HPDE6-E6E7 (cell line): Measurements from ENCODE around the gene U2AF1L4.

Experiments
- DNase-seq: peaks from one replicate; pipeline ENCODE4 v3.0.0; 2011; ENCODE audit warnings: missing footprints; ENCODE audit errors: extremely low spot score

Gene U2AF1L4

GRCh38 chr19:35740423-35741202 lies 4.6 kb downstream of the U2AF1L4 start:
- DNase-seq: peak; percentile 99

- no peak for DNase-seq
Observed at GRCh38 chr19:35740108-35740422, 5.2 kb downstream of the U2AF1L4 start.

- no peak for DNase-seq
Observed at GRCh38 chr19:35739275-35740107, 5.7 kb downstream of the U2AF1L4 start.

- no peak for DNase-seq
Observed at GRCh38 chr19:35738887-35739229, 6.4 kb downstream of the U2AF1L4 start.

- DNase-seq: no peak
Observed at GRCh38 chr19:35738021-35738886, 7.0 kb downstream of the U2AF1L4 start.

GRCh38 chr19:35736913-35737886 lies 8.0 kb downstream of the U2AF1L4 start:
- DNase-seq: no peak

- no peak for DNase-seq
Observed at GRCh38 chr19:35734889-35735288, 10.3 kb downstream of the U2AF1L4 start.

GRCh38 chr19:35734273-35734672 lies 10.9 kb downstream of the U2AF1L4 start:
- no peak for DNase-seq

GRCh38 chr19:35733180-35734125 lies 11.8 kb downstream of the U2AF1L4 start:
- DNase-seq: no peak

GRCh38 chr19:35732540-35733179 lies 12.6 kb downstream of the U2AF1L4 start:
- DNase-seq: no peak

GRCh38 chr19:35731779-35732405 lies 13.3 kb downstream of the U2AF1L4 start:
- no peak for DNase-seq

- DNase-seq: no peak
Observed at GRCh38 chr19:35731353-35731752, 13.9 kb downstream of the U2AF1L4 start.

GRCh38 chr19:35730326-35730725 lies 14.9 kb downstream of the U2AF1L4 start:
- no peak for DNase-seq

GRCh38 chr19:35729763-35730162 lies 15.5 kb downstream of the U2AF1L4 start:
- no peak for DNase-seq

- no peak for DNase-seq
Observed at GRCh38 chr19:35729021-35729420, 16.2 kb downstream of the U2AF1L4 start.

- DNase-seq: no peak
Observed at GRCh38 chr19:35727956-35728706, 17.1 kb downstream of the U2AF1L4 start.

GRCh38 chr19:35727053-35727955 lies 17.9 kb downstream of the U2AF1L4 start:
- DNase-seq: no peak
